ENCODE data around the gene MYO6.

MYO6 gene

GRCh38 chr6:75800133-75800532, 51.1 kb downstream of the MYO6 start:
- H3K4me3 ChIP-seq (replicated peaks in 1 of 2; ENCODE audit: low read depth in 2 of 2, low read length in 2 of 2): no peak overlapping the region
- no peak for TF ChIP-seq CTCF (IDR thresholded peaks at IDR 0.05; ENCODE audit: low read depth, low read length)
- no peak for DNase-seq (ENCODE audit: low read depth in 2 of 2)

GRCh38 chr6:75800708-75801505, 51.9 kb downstream of the MYO6 start:
- no peak overlapping the region for H3K4me3 ChIP-seq (replicated peaks in 1 of 2; ENCODE audit: low read depth in 2 of 2, low read length in 2 of 2)
- no peak for TF ChIP-seq CTCF (IDR thresholded peaks at IDR 0.05; ENCODE audit: low read depth, low read length)
- no peak for DNase-seq (ENCODE audit: low read depth in 2 of 2)

- H3K4me3 ChIP-seq (replicated peaks in 1 of 2; ENCODE audit: low read depth in 2 of 2, low read length in 2 of 2): no peak overlapping the region
- DNase-seq (ENCODE audit: low read depth in 2 of 2): peak in 1 of 2 donors; percentile 13
- TF ChIP-seq CTCF (IDR thresholded peaks at IDR 0.05; ENCODE audit: low read depth, low read length): no peak
These were observed 53.3 kb downstream of the MYO6 start for GRCh38 chr6:75802366-75802765.

GRCh38 chr6:75808507-75808906, 59.5 kb downstream of the MYO6 start:
- no peak for DNase-seq (ENCODE audit: low read depth in 2 of 2)
- H3K4me3 ChIP-seq (replicated peaks in 1 of 2; ENCODE audit: low read depth in 2 of 2, low read length in 2 of 2): no peak overlapping the region
- TF ChIP-seq CTCF (IDR thresholded peaks at IDR 0.05; ENCODE audit: low read depth, low read length): no peak

- no peak for TF ChIP-seq CTCF (IDR thresholded peaks at IDR 0.05; ENCODE audit: low read depth, low read length)
- DNase-seq (ENCODE audit: low read depth in 2 of 2): no peak
- no peak overlapping the region for H3K4me3 ChIP-seq (replicated peaks in 1 of 2; ENCODE audit: low read depth in 2 of 2, low read length in 2 of 2)
These were observed 63.5 kb downstream of the MYO6 start for GRCh38 chr6:75812560-75812959.

- H3K4me3 ChIP-seq (replicated peaks in 1 of 2; ENCODE audit: low read depth in 2 of 2, low read length in 2 of 2): no peak overlapping the region
- TF ChIP-seq CTCF (IDR thresholded peaks at IDR 0.05; ENCODE audit: low read depth, low read length): no peak
- DNase-seq (ENCODE audit: low read depth in 2 of 2): no peak
These were observed 64.6 kb downstream of the MYO6 start for GRCh38 chr6:75813476-75814250.
